ENCODE data around the gene VAV2.

VAV2 gene

GRCh38 chr9:134032456-134033222 lies 40.5 kb upstream of the VAV2 start:
- no peak overlapping the region for H3K9ac ChIP-seq (ENCODE audit: low read length)
- H2BK15ac ChIP-seq (replicated peaks; ENCODE audit: low read depth): no peak overlapping the region
- H3K4me1 ChIP-seq (ENCODE audit: control insufficient read depth, low read depth, low read length): no peaks in the 10 kb centered on the region
- no peak overlapping the region for H3K23ac ChIP-seq (ENCODE audit: low read length)
- no peak overlapping the region for H4K8ac ChIP-seq (ENCODE audit: low read depth, low read length)
- H3K56ac ChIP-seq (ENCODE audit: low read length): no peak overlapping the region
- no peak overlapping the region for H2BK120ac ChIP-seq (ENCODE audit: low read depth, low read length)
- no peak overlapping the region for H2AK5ac ChIP-seq (ENCODE audit: low read length)
- H3K27ac ChIP-seq (ENCODE audit: low read depth, low read length): no peak overlapping the region
- no peaks in the 10 kb centered on the region for H3K27me3 ChIP-seq (ENCODE audit: insufficient read depth, low read length, poor library complexity)
- no peak overlapping the region for H3K4me2 ChIP-seq (ENCODE audit: low read length)
- H3K18ac ChIP-seq (ENCODE audit: low read length): no peak overlapping the region
- WGBS (ENCODE audit: extremely low coverage, insufficient coverage, low lambda C conversion rate): no CpG with 5 or more reads among the region's 40 CpGs
- no peak for DNase-seq
- peaks cover 21% of the 10 kb centered on the region for H3K36me3 ChIP-seq (ENCODE audit: control insufficient read depth, insufficient read depth, low read length)
- no peak overlapping the region for H2BK5ac ChIP-seq (ENCODE audit: low read length)
- no peaks in the 10 kb centered on the region for H3K79me2 ChIP-seq (ENCODE audit: control insufficient read depth, insufficient read depth, low read length)
- no peaks in the 10 kb centered on the region for H3K79me1 ChIP-seq (ENCODE audit: low read length)
- no peak overlapping the region for H4K5ac ChIP-seq (ENCODE audit: low read length)
- H3K4me3 ChIP-seq (ENCODE audit: low read length): no peak overlapping the region
- no peak overlapping the region for H3K4ac ChIP-seq (ENCODE audit: low read depth, low read length)

- H3K36me3 ChIP-seq (ENCODE audit: control insufficient read depth, insufficient read depth, low read length): peaks cover 21% of the 10 kb centered on the region
These were observed 39.7 kb upstream of the VAV2 start for GRCh38 chr9:134031783-134032182.

GRCh38 chr9:134030821-134031470 lies 38.8 kb upstream of the VAV2 start:
- no peak for DNase-seq
- Histone ChIP-seq H3K4ac (ENCODE audit: low read depth, low read length) (no peak overlapping the region), H3K36me3 (ENCODE audit: control insufficient read depth, insufficient read depth, low read length) (peaks cover 21% of the 10 kb centered on the region), H2AK5ac (ENCODE audit: low read length) (no peak overlapping the region), H3K9ac (ENCODE audit: low read length) (no peak overlapping the region), H3K4me2 (ENCODE audit: low read length) (no peak overlapping the region), H3K23ac (ENCODE audit: low read length) (no peak overlapping the region), H3K56ac (ENCODE audit: low read length) (no peak overlapping the region), H4K5ac (ENCODE audit: low read length) (no peak overlapping the region), H2BK15ac (replicated peaks; ENCODE audit: low read depth) (no peak overlapping the region), H2BK120ac (ENCODE audit: low read depth, low read length) (no peak overlapping the region), H3K27ac (ENCODE audit: low read depth, low read length) (no peak overlapping the region), H3K79me2 (ENCODE audit: control insufficient read depth, insufficient read depth, low read length) (no peaks in the 10 kb centered on the region), H2BK5ac (ENCODE audit: low read length) (no peak overlapping the region), H3K27me3 (ENCODE audit: insufficient read depth, low read length, poor library complexity) (no peaks in the 10 kb centered on the region), H4K8ac (ENCODE audit: low read depth, low read length) (no peak overlapping the region), H3K4me3 (ENCODE audit: low read length) (no peak overlapping the region), H3K4me1 (ENCODE audit: control insufficient read depth, low read depth, low read length) (peaks cover 2% of the 10 kb centered on the region), H3K18ac (ENCODE audit: low read length) (no peak overlapping the region), H3K79me1 (ENCODE audit: low read length) (no peaks in the 10 kb centered on the region)
- no CpG with 5 or more reads among the region's 29 CpGs for WGBS (ENCODE audit: extremely low coverage, insufficient coverage, low lambda C conversion rate)

More at GRCh38 chr9:134031783-134032182, 39.7 kb upstream of the VAV2 start:
- Histone ChIP-seq H3K9ac (ENCODE audit: low read length) (no peak overlapping the region), H2AK5ac (ENCODE audit: low read length) (no peak overlapping the region), H3K79me2 (ENCODE audit: control insufficient read depth, insufficient read depth, low read length) (no peaks in the 10 kb centered on the region), H4K8ac (ENCODE audit: low read depth, low read length) (no peak overlapping the region), H3K27ac (ENCODE audit: low read depth, low read length) (no peak overlapping the region), H3K56ac (ENCODE audit: low read length) (no peak overlapping the region), H3K27me3 (ENCODE audit: insufficient read depth, low read length, poor library complexity) (no peaks in the 10 kb centered on the region), H3K4me3 (ENCODE audit: low read length) (no peak overlapping the region), H2BK120ac (ENCODE audit: low read depth, low read length) (no peak overlapping the region), H2BK15ac (replicated peaks; ENCODE audit: low read depth) (no peak overlapping the region), H3K18ac (ENCODE audit: low read length) (no peak overlapping the region), H2BK5ac (ENCODE audit: low read length) (no peak overlapping the region), H3K4ac (ENCODE audit: low read depth, low read length) (no peak overlapping the region), H3K4me1 (ENCODE audit: control insufficient read depth, low read depth, low read length) (no peaks in the 10 kb centered on the region), H3K23ac (ENCODE audit: low read length) (no peak overlapping the region), H3K79me1 (ENCODE audit: low read length) (no peaks in the 10 kb centered on the region), H4K5ac (ENCODE audit: low read length) (no peak overlapping the region), H3K4me2 (ENCODE audit: low read length) (no peak overlapping the region)
- DNase-seq: no peak
- WGBS (ENCODE audit: extremely low coverage, insufficient coverage, low lambda C conversion rate): no CpG with 5 or more reads among the region's 14 CpGs

GRCh38 chr9:134029248-134030226 lies 37.4 kb upstream of the VAV2 start:
- no peak overlapping the region for H4K8ac ChIP-seq (ENCODE audit: low read depth, low read length)
- no peak overlapping the region for H3K4ac ChIP-seq (ENCODE audit: low read depth, low read length)
- no peak overlapping the region for H2BK15ac ChIP-seq (replicated peaks; ENCODE audit: low read depth)
- peaks cover 2% of the 10 kb centered on the region for H3K4me1 ChIP-seq (ENCODE audit: control insufficient read depth, low read depth, low read length)
- no peaks in the 10 kb centered on the region for H3K27me3 ChIP-seq (ENCODE audit: insufficient read depth, low read length, poor library complexity)
- no CpG with 5 or more reads among the region's 21 CpGs for WGBS (ENCODE audit: extremely low coverage, insufficient coverage, low lambda C conversion rate)
- H2BK5ac ChIP-seq (ENCODE audit: low read length): no peak overlapping the region
- H3K18ac ChIP-seq (ENCODE audit: low read length): no peak overlapping the region
- no peak overlapping the region for H2AK5ac ChIP-seq (ENCODE audit: low read length)
- no peak overlapping the region for H3K27ac ChIP-seq (ENCODE audit: low read depth, low read length)
- H3K23ac ChIP-seq (ENCODE audit: low read length): no peak overlapping the region
- H3K79me2 ChIP-seq (ENCODE audit: control insufficient read depth, insufficient read depth, low read length): no peaks in the 10 kb centered on the region
- no peak overlapping the region for H3K4me2 ChIP-seq (ENCODE audit: low read length)
- H3K4me3 ChIP-seq (ENCODE audit: low read length): no peak overlapping the region
- no peak overlapping the region for H3K9ac ChIP-seq (ENCODE audit: low read length)
- H3K79me1 ChIP-seq (ENCODE audit: low read length): no peaks in the 10 kb centered on the region
- H2BK120ac ChIP-seq (ENCODE audit: low read depth, low read length): no peak overlapping the region
- DNase-seq: no peak
- no peak overlapping the region for H4K5ac ChIP-seq (ENCODE audit: low read length)
- no peak overlapping the region for H3K56ac ChIP-seq (ENCODE audit: low read length)
- H3K36me3 ChIP-seq (ENCODE audit: control insufficient read depth, insufficient read depth, low read length): peaks cover 15% of the 10 kb centered on the region

GRCh38 chr9:134028575-134029247 lies 36.6 kb upstream of the VAV2 start:
- no peak overlapping the region for H3K27ac ChIP-seq (ENCODE audit: low read depth, low read length)
- no peak overlapping the region for H2BK5ac ChIP-seq (ENCODE audit: low read length)
- H3K56ac ChIP-seq (ENCODE audit: low read length): no peak overlapping the region
- H3K79me2 ChIP-seq (ENCODE audit: control insufficient read depth, insufficient read depth, low read length): no peaks in the 10 kb centered on the region
- no peak overlapping the region for H2AK5ac ChIP-seq (ENCODE audit: low read length)
- no peak overlapping the region for H3K18ac ChIP-seq (ENCODE audit: low read length)
- no CpG with 5 or more reads among the region's 22 CpGs for WGBS (ENCODE audit: extremely low coverage, insufficient coverage, low lambda C conversion rate)
- H3K4me3 ChIP-seq (ENCODE audit: low read length): no peak overlapping the region
- DNase-seq: no peak
- no peaks in the 10 kb centered on the region for H3K79me1 ChIP-seq (ENCODE audit: low read length)
- H3K4me2 ChIP-seq (ENCODE audit: low read length): no peak overlapping the region
- H4K5ac ChIP-seq (ENCODE audit: low read length): no peak overlapping the region
- H2BK120ac ChIP-seq (ENCODE audit: low read depth, low read length): no peak overlapping the region
- no peak overlapping the region for H3K9ac ChIP-seq (ENCODE audit: low read length)
- H3K27me3 ChIP-seq (ENCODE audit: insufficient read depth, low read length, poor library complexity): no peaks in the 10 kb centered on the region
- no peak overlapping the region for H4K8ac ChIP-seq (ENCODE audit: low read depth, low read length)
- H2BK15ac ChIP-seq (replicated peaks; ENCODE audit: low read depth): no peak overlapping the region
- H3K4me1 ChIP-seq (ENCODE audit: control insufficient read depth, low read depth, low read length): peaks cover 2% of the 10 kb centered on the region
- peaks cover 9% of the 10 kb centered on the region for H3K36me3 ChIP-seq (ENCODE audit: control insufficient read depth, insufficient read depth, low read length)
- H3K4ac ChIP-seq (ENCODE audit: low read depth, low read length): no peak overlapping the region
- no peak overlapping the region for H3K23ac ChIP-seq (ENCODE audit: low read length)

All from mesendoderm (in vitro differentiated cells).